ENCODE measurements around the gene SLC37A3. TPM values are rescaled to one million over a fixed set of nuclear protein-coding genes. Genes with fewer than 3 reads are reported as not detected.

The SLC37A3 gene
- total RNA-seq: 100 to 1,000 TPM in 1 of 5 donors, 10 to 100 TPM in 4; 52.2 to 141 (median 64.8) TPM
- polyA plus RNA-seq: 10 to 100 TPM in 2 of 3 donors, 1 to 10 TPM in 1; 6.3 to 13.0 (median 12.7) TPM
- long read RNA-seq, donor 1, partial matches to known transcripts: 0 of 2 reads
- long read RNA-seq, donor 1, other reads (novel, unspliced or antisense): 0 of 2 reads
- long read RNA-seq, donor 2, partial matches to known transcripts: 0 of 6 reads
- long read RNA-seq, donor 2, other reads (novel, unspliced or antisense): 0 of 6 reads
- long read RNA-seq, donor 3, partial matches to known transcripts: 0 of 1 reads
- long read RNA-seq, donor 3, other reads (novel, unspliced or antisense): 0 of 1 reads
- long read RNA-seq, donor 4: 0 reads
- long read RNA-seq, donor 5, partial matches to known transcripts: 0 of 4 reads
- long read RNA-seq, donor 5, other reads (novel, unspliced or antisense): 0 of 4 reads
- long read RNA-seq, donor 6, transcript SLC37A3-201 (15 exons, 3,349 nt): major isoform, 7 of 8 reads
- long read RNA-seq, donor 6, partial matches to known transcripts: 0 of 8 reads
- long read RNA-seq, donor 6, other reads (novel, unspliced or antisense): 0 of 8 reads
- long read RNA-seq, donor 7, transcript SLC37A3-201 (15 exons, 3,349 nt): major isoform, 8 of 8 reads
- long read RNA-seq, donor 7, partial matches to known transcripts: 0 of 8 reads
- long read RNA-seq, donor 7, other reads (novel, unspliced or antisense): 0 of 8 reads
- long read RNA-seq, donor 8, partial matches to known transcripts: 0 of 3 reads
- long read RNA-seq, donor 8, other reads (novel, unspliced or antisense): 0 of 3 reads
- long read RNA-seq, donor 9, partial matches to known transcripts: 0 of 1 reads
- long read RNA-seq, donor 9, other reads (novel, unspliced or antisense): 0 of 1 reads
- long read RNA-seq, donor 10, partial matches to known transcripts: 0 of 1 reads
- long read RNA-seq, donor 10, other reads (novel, unspliced or antisense): 0 of 1 reads

- no peak for TF ChIP-seq EP300 (IDR thresholded peaks at IDR 0.05)
- peak in 4 of 7 experiments; percentile 10 to 30 (median 21) for TF ChIP-seq CTCF (IDR thresholded peaks at IDR 0.05)
- peak in 1 of 4 donors; percentile 60 for TF ChIP-seq POLR2A (IDR thresholded peaks at IDR 0.05)
- TF ChIP-seq POLR2AphosphoS5 (IDR thresholded peaks at IDR 0.05): peak; percentile 92 to 99 (median 93)
- Histone ChIP-seq H3K9me3 (no peaks in the 10 kb centered on the region), H3K27ac (peak within 1 kb of the TSS; percentile 84 to 92 (median 90)), H3K4me1 (peaks cover 0 to 36% (median 19%) of the 10 kb centered on the region in 4 donors), H3K36me3 (no peaks in the 10 kb centered on the region), H3K4me3 (peak within 1 kb of the TSS; percentile 69 to 94 (median 78)), H3K27me3 (peaks cover 0 to 5% (median 0%) of the 10 kb centered on the region in 3 donors)
- intact Hi-C loops (cut with DNase I; ENCODE audit: low total_unique reads): no loop called here
- 0 to 1% (median 1%) methylated on average over 36 to 66 of the region's 66 CpGs for WGBS, 5 donors
- peak; percentile 91 to 96 for DNase-seq
Measured at GRCh38 chr7:140397784-140398750, at the start of gene SLC37A3. SLC37A3 (minus strand) TSS chr7:140398530; CDS start chr7:140382526, 16,004 bp downstream.

DNA sequence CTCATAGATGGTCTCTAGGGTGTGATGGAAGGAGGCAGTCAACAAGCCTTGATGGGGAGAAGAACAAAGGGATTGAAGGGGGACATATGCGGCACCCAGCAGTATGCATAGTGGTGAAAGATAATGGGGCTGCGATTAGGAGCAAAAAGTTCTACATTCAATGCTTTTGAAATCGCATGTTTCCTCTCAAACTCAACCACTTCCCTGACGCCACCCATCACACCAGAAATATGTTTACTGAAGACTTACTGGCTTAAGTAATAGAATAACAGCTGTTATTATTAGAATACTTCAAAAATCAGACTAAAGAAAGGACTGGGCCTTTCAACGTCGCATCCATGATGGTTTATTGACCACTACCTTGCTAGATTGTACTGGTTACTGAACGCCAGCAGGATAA is 49.5 kb upstream of the SLC37A3 start:
- peaks cover 0 to 19% (median 14%) of the 10 kb centered on the region in 4 donors for H3K36me3 ChIP-seq
- H3K9me3 ChIP-seq: no peaks in the 10 kb centered on the region
- no peak for DNase-seq
- TF ChIP-seq POLR2A (IDR thresholded peaks at IDR 0.05) (no peak), POLR2AphosphoS5 (IDR thresholded peaks at IDR 0.05) (no peak), EP300 (IDR thresholded peaks at IDR 0.05) (no peak), CTCF (IDR thresholded peaks at IDR 0.05) (no peak)
- H3K4me1 ChIP-seq: no peaks in the 10 kb centered on the region
- WGBS, 5 donors: 80 to 85% (median 83%) methylated on average over 7 of the region's 7 CpGs
- H3K27me3 ChIP-seq: no peaks in the 10 kb centered on the region
- no peak overlapping the region for H3K27ac ChIP-seq
- no peak overlapping the region for H3K4me3 ChIP-seq
- intact Hi-C loops (cut with DNase I; ENCODE audit: low total_unique reads): no loop called here

GRCh38 chr7:140446467-140446866 is 48.1 kb upstream of the SLC37A3 start:
- DNase-seq: no peak
- Histone ChIP-seq H3K27me3 (no peaks in the 10 kb centered on the region), H3K36me3 (peaks cover 0 to 6% (median 2%) of the 10 kb centered on the region in 4 donors), H3K9me3 (no peaks in the 10 kb centered on the region), H3K27ac (no peak overlapping the region), H3K4me1 (no peaks in the 10 kb centered on the region), H3K4me3 (no peak overlapping the region)
- intact Hi-C loops (cut with DNase I; ENCODE audit: low total_unique reads): no loop called here
- TF ChIP-seq POLR2A (IDR thresholded peaks at IDR 0.05) (no peak), EP300 (IDR thresholded peaks at IDR 0.05) (no peak), POLR2AphosphoS5 (IDR thresholded peaks at IDR 0.05) (no peak), CTCF (IDR thresholded peaks at IDR 0.05) (no peak)
- WGBS, 5 donors: 86 to 96% (median 93%) methylated on average over 11 of the region's 11 CpGs
